Natural killer cell (primary cell): ENCODE results near the gene IQSEC2. TPM values are rescaled to one million over a fixed set of nuclear protein-coding genes. Genes with fewer than 3 reads are reported as not detected.
A peak's percentile ranks its signal among the peaks of the same experiment; 100 is the strongest.

Source experiments
- ATAC-seq, 3 donors: fragments of 150-1000 bp in 2 of 3; fragments of 200-7000 bp in 1 of 3; cut with Tn5 transposase; 1 replicate in 1 of 3; 2 replicates in 2 of 3; pipeline ENCODE4 v1.10.0; 2021; ENCODE audit warnings: mild to moderate bottlenecking in 2 of 3, moderate library complexity in 2 of 3
- DNase-seq, 2 donors: peaks; one replicate each; pipeline versions ENCODE4 v3.0.0 to v3.0.0-alpha.2; 2013 to 2021; ENCODE audit warnings: mixed read lengths in 1 of 2
- H3K27ac ChIP-seq: one replicate; pipeline ENCODE4 v1.5.1; 2013; ENCODE audit warnings: mild to moderate bottlenecking, low read length
- H3K27me3 ChIP-seq: one replicate; pipeline ENCODE4 v1.6.1; 2013; ENCODE audit warnings: low read length; ENCODE audit not compliant: control insufficient read depth, insufficient read depth
- H3K36me3 ChIP-seq: one replicate; pipeline ENCODE4 v1.6.1; 2013; ENCODE audit warnings: low read length; ENCODE audit not compliant: control insufficient read depth, insufficient read depth
- H3K4me1 ChIP-seq: one replicate; pipeline ENCODE4 v1.6.1; 2013; ENCODE audit warnings: low read length; ENCODE audit not compliant: control insufficient read depth, insufficient read depth
- H3K4me3 ChIP-seq: one replicate; pipeline ENCODE4 v1.5.1; 2013; ENCODE audit warnings: low read length
- H3K9me3 ChIP-seq: one replicate; pipeline ENCODE4 v1.6.1; 2013; ENCODE audit warnings: low read length; ENCODE audit not compliant: control insufficient read depth, insufficient read depth
- H3K27ac Mint-ChIP-seq, 2 donors: one replicate each; pipeline ENCODE4 v1.8.0; 2022; ENCODE audit warnings: mild to moderate bottlenecking in 2 of 2, mixed read lengths in 2 of 2, moderate library complexity in 1 of 2
- H3K27me3 Mint-ChIP-seq, 2 donors: one replicate each; pipeline ENCODE4 v1.8.0; 2022; ENCODE audit warnings: low read depth in 2 of 2, mixed read lengths in 2 of 2
- H3K36me3 Mint-ChIP-seq: one replicate; pipeline ENCODE4 v1.8.0; 2022; ENCODE audit warnings: mixed read lengths
- H3K4me1 Mint-ChIP-seq, 2 donors: one replicate each; pipeline ENCODE4 v1.8.0; 2022; ENCODE audit warnings: mixed read lengths in 2 of 2
- H3K4me3 Mint-ChIP-seq: one replicate; pipeline ENCODE4 v1.8.0; 2022; ENCODE audit warnings: mild to moderate bottlenecking, moderate library complexity, mixed read lengths
- H3K9me3 Mint-ChIP-seq, 2 donors: one replicate each; pipeline ENCODE4 v1.8.0; 2022; ENCODE audit warnings: mixed read lengths in 2 of 2
- WGBS: methylation state at CpG from one replicate; pipeline ENCODE4 v1.1.7; 2013; ENCODE audit warnings: missing lambda C conversion rate; ENCODE audit not compliant: insufficient coverage; 5-methylcytosine and 5-hydroxymethylcytosine counted together
- intact Hi-C: fragments of 100-400 bp; cut with micrococcal nuclease; formaldehyde crosslinking; loops from one replicate; pipeline ENCODE4 v1.14.2; 2022
- total RNA-seq, 4 donors: library from RNA; stranded (reverse); fragments of 120-200 nt in 1 of 4; gene quantifications; one replicate each; pipeline versions ENCODE4 v1.2.3 to v1.2.4, GENCODE V29; 2013 to 2022
- TF ChIP-seq, protein P1 (sequence below): fragments of 200-600 bp; IDR thresholded peaks from one replicate; pipeline ENCODE4 v1.8.0; 2022; ENCODE audit warnings: antibody characterized with exemption

The IQSEC2 gene
- total RNA-seq: 1 to 10 TPM; 3.5 to 3.9 (median 3.7) TPM
- total RNA-seq (2013): 2.2 TPM

DNA sequence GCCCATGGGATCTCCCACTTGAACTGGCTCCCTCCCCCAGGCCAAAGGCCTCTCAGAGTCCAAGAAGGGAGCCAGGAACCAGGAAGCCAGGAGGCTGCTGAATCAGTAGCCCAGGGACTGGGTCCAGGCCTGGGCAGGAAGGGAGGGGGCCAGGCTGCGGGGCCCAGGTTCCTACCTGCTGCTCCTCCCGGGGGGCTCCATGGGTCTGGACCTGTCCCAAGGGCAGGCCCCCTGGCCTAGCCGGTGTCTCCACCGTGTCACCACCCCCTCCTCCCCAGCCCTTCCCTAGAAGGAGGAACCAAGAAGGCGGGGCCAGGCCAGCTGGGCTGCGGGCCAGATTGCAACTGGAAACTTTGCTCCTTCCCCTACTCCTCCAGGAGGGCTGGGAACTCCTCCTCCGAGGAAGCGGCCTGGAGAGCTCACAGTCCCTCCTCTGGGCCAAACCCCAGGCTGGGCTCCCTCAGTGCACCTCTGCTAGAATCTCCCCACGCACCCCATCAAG, at the start of gene IQSEC2:
Gene IQSEC2 (minus strand): TSS at position 264 of the 502 bp plus-strand sequence.
- H3K4me3 ChIP-seq: no peak within 1 kb of the TSS
- no peaks in the 10 kb centered on the region for H3K9me3 ChIP-seq
- 26% methylated on average over 8 of the region's 9 CpGs for WGBS
- H3K27me3 ChIP-seq: no peaks in the 10 kb centered on the region
- H3K9me3 Mint-ChIP-seq: no peaks in the 10 kb centered on the region
- H3K27ac Mint-ChIP-seq: peak within 1 kb of the TSS in 1 of 2 donors; percentile 8
- H3K27me3 Mint-ChIP-seq: peaks cover 3 to 8% of the 10 kb centered on the region in 2 donors
- H3K4me1 ChIP-seq: peaks cover 28% of the 10 kb centered on the region
- H3K4me3 Mint-ChIP-seq: no peak within 1 kb of the TSS
- TF ChIP-seq, protein P1, sequence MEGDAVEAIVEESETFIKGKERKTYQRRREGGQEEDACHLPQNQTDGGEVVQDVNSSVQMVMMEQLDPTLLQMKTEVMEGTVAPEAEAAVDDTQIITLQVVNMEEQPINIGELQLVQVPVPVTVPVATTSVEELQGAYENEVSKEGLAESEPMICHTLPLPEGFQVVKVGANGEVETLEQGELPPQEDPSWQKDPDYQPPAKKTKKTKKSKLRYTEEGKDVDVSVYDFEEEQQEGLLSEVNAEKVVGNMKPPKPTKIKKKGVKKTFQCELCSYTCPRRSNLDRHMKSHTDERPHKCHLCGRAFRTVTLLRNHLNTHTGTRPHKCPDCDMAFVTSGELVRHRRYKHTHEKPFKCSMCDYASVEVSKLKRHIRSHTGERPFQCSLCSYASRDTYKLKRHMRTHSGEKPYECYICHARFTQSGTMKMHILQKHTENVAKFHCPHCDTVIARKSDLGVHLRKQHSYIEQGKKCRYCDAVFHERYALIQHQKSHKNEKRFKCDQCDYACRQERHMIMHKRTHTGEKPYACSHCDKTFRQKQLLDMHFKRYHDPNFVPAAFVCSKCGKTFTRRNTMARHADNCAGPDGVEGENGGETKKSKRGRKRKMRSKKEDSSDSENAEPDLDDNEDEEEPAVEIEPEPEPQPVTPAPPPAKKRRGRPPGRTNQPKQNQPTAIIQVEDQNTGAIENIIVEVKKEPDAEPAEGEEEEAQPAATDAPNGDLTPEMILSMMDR: no peak
- intact Hi-C loops: no loop called here
- H3K27ac ChIP-seq: no peak within 1 kb of the TSS
- H3K4me1 Mint-ChIP-seq: peaks cover 23 to 26% of the 10 kb centered on the region in 2 donors
- no peak for DNase-seq
- no peak for ATAC-seq
- no peaks in the 10 kb centered on the region for H3K36me3 Mint-ChIP-seq
- H3K36me3 ChIP-seq: no peaks in the 10 kb centered on the region

DNA sequence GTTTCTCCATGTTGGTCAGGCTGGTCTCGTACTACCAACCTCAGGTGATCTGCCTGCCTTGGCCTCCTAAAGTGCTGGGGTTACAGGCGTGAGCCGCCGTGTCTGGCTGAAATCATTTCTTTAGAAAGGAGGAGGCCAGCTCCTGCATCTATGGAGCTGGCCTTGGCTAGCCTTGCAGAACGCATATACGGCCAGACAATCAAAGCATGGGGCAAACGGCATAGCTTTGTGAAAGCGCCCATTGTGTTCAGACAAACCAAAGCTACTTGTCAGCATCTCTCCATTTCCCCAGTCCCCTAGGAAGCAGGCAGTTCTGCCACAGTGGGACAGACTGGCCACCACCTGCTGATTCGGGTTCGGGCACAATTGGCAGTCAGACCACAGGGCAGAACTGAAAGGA, 48.9 kb upstream of the IQSEC2 start:
- H3K36me3 Mint-ChIP-seq: no peaks in the 10 kb centered on the region
- TF ChIP-seq, protein P1: no peak
- no peak overlapping the region for H3K4me3 ChIP-seq
- no peaks in the 10 kb centered on the region for H3K27me3 ChIP-seq
- no peak for ATAC-seq
- H3K9me3 Mint-ChIP-seq: no peaks in the 10 kb centered on the region
- H3K4me1 Mint-ChIP-seq: no peaks in the 10 kb centered on the region
- H3K4me1 ChIP-seq: no peaks in the 10 kb centered on the region
- intact Hi-C loops: no loop called here
- WGBS: 92% methylated on average over 10 of the region's 10 CpGs
- no peak overlapping the region for H3K27ac ChIP-seq
- H3K27ac Mint-ChIP-seq: no peak overlapping the region
- H3K9me3 ChIP-seq: no peaks in the 10 kb centered on the region
- H3K36me3 ChIP-seq: no peaks in the 10 kb centered on the region
- no peak for DNase-seq
- peaks cover 21 to 62% of the 10 kb centered on the region in 2 donors for H3K27me3 Mint-ChIP-seq
- no peak overlapping the region for H3K4me3 Mint-ChIP-seq

DNA sequence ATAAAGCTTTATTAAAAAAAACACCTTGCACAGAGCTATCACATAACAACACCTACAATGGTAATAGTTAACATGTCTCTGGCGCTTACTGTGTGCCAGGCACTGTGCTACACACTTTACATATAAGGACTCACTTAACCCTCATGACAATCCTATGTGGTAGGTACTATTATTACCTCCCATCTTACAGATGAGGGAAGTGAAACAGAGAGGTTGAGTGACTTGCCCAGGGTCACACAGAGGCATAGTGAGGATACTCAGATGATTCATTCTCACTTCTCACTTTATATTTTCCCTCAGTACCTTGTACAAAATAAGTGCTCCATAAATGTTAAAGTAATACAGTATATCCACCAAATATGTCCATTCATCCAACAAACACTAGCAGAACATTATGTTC, 43.4 kb upstream of the IQSEC2 start:
- no peak for ATAC-seq
- H3K36me3 ChIP-seq: no peaks in the 10 kb centered on the region
- TF ChIP-seq, protein P1: no peak
- H3K9me3 ChIP-seq: no peaks in the 10 kb centered on the region
- H3K4me3 ChIP-seq: no peak overlapping the region
- H3K9me3 Mint-ChIP-seq: no peaks in the 10 kb centered on the region
- H3K4me1 Mint-ChIP-seq: peaks cover 4 to 16% of the 10 kb centered on the region in 2 donors
- peaks cover 27 to 65% of the 10 kb centered on the region in 2 donors for H3K27me3 Mint-ChIP-seq
- H3K27ac Mint-ChIP-seq: no peak overlapping the region
- no peaks in the 10 kb centered on the region for H3K36me3 Mint-ChIP-seq
- H3K4me3 Mint-ChIP-seq: no peak overlapping the region
- no CpG with 5 or more reads among the region's 1 CpG for WGBS
- H3K4me1 ChIP-seq: peaks cover 10% of the 10 kb centered on the region
- H3K27ac ChIP-seq: no peak overlapping the region
- no peak for DNase-seq
- intact Hi-C loops: no loop called here
- peaks cover 3% of the 10 kb centered on the region for H3K27me3 ChIP-seq

DNA sequence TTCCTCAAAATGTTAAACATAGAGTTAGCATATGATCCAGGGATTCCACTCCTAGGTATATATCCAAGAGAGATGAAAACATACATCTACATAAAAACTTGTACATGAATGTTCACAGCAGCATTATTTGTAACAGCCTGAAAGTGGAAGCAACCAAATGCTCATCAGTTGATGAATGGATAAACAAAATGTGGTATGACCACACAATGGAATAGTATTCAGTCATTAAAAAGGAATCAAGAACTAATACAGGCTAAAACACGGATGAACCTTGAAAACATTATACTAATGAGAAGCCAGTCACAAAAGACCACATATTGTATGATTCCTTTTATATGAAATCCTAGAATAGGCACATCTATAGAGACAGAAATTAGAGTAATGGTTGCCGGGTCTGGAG, 42.7 kb upstream of the IQSEC2 start:
- Histone ChIP-seq H3K27me3 (peaks cover 10% of the 10 kb centered on the region), H3K36me3 (no peaks in the 10 kb centered on the region), H3K4me1 (peaks cover 14% of the 10 kb centered on the region), H3K27ac (no peak overlapping the region), H3K9me3 (no peaks in the 10 kb centered on the region), H3K4me3 (no peak overlapping the region)
- TF ChIP-seq, protein P1: no peak
- intact Hi-C loops: no loop called here
- DNase-seq (no peak), ATAC-seq (no peak)
- Mint-ChIP-seq H3K27me3 (peaks cover 29 to 70% of the 10 kb centered on the region in 2 donors), H3K9me3 (no peaks in the 10 kb centered on the region), H3K36me3 (no peaks in the 10 kb centered on the region), H3K4me3 (no peak overlapping the region), H3K27ac (no peak overlapping the region), H3K4me1 (peaks cover 6 to 19% of the 10 kb centered on the region in 2 donors)
- WGBS: no CpG with 5 or more reads among the region's 2 CpGs
